Immature natural killer cell (primary cell): ENCODE results near the gene SECTM1. TPM values are rescaled to one million over a fixed set of nuclear protein-coding genes. Genes with fewer than 3 reads are reported as not detected.

ENCODE experiments used
- polyA plus RNA-seq, 3 donors: library from polyadenylated mRNA; unstranded; fragments of 300-500 nt; fragmentation: Illumina TruSeq; gene quantifications; one replicate each; pipeline ENCODE4 v1.2.3, GENCODE V29; 2021

Gene SECTM1
- polyA plus RNA-seq, 3 donors from 2014 or later, result 2.7 to 3.6 TPM; not detected in 1

Other genes starting within 250 kb of the SECTM1 start
- 1 to 10 TPM in 1 of 3 donors, under 1 TPM in 2; 0.10 to 2.7 (median 0.23) TPM for gene FASN, start 235.5 kb downstream of the SECTM1 start, polyA plus RNA-seq
- 10 to 100 TPM; 27.7 to 65.8 (median 28.8) TPM for gene CCDC57, start 120.9 kb downstream of the SECTM1 start, polyA plus RNA-seq
- 10 to 100 TPM in 1 of 3 donors, 1 to 10 TPM in 2; 5.8 to 12.2 (median 6.8) TPM for gene SLC16A3, start 104.7 kb downstream of the SECTM1 start, polyA plus RNA-seq
- 100 to 1,000 TPM in 1 of 3 donors, 10 to 100 TPM in 2; 48.9 to 130 (median 55.9) TPM for gene CSNK1D, start 60.1 kb downstream of the SECTM1 start, polyA plus RNA-seq
- 100 to 1,000 TPM; 278 to 589 (median 370) TPM for gene CD7, start 16.2 kb downstream of the SECTM1 start, polyA plus RNA-seq
- not detected for gene TEX19, start 25.5 kb upstream of the SECTM1 start, polyA plus RNA-seq
- not detected for gene UTS2R, start 38.0 kb upstream of the SECTM1 start, polyA plus RNA-seq
- 10 to 100 TPM; 12.7 to 18.8 (median 15.2) TPM for gene HEXD, start 84.6 kb upstream of the SECTM1 start, polyA plus RNA-seq
- gene OGFOD3, start 84.8 kb upstream of the SECTM1 start, polyA plus RNA-seq, result 10 to 100 TPM; 29.3 to 43.5 (median 39.8) TPM
- 100 to 1,000 TPM; 182 to 246 (median 243) TPM for gene CYBC1, start 117.0 kb upstream of the SECTM1 start, polyA plus RNA-seq
- gene NARF, start 125.0 kb upstream of the SECTM1 start, polyA plus RNA-seq, result 100 to 1,000 TPM; 149 to 192 (median 179) TPM
- gene FOXK2, start 186.0 kb upstream of the SECTM1 start, polyA plus RNA-seq, result 1 to 10 TPM; 1.9 to 9.7 (median 2.9) TPM